AG10803 (cell line): Measurements from ENCODE around the gene KRTAP5-2.

ENCODE experiments used
- DNase-seq: peaks from one replicate; pipeline ENCODE4 v3.0.0; 2010; ENCODE audit warnings: low read depth
- H3K4me3 ChIP-seq: 2 replicates; pipeline ENCODE4 v1.5.1; 2011; ENCODE audit warnings: mild to moderate bottlenecking, low read length, control low read depth
- CTCF ChIP-seq: conservative IDR thresholded peaks from 2 replicates; pipeline ENCODE4 v1.5.1; 2011; ENCODE audit warnings: mild to moderate bottlenecking, low read length, control low read depth, inconsistent platforms

Gene KRTAP5-2

DNA sequence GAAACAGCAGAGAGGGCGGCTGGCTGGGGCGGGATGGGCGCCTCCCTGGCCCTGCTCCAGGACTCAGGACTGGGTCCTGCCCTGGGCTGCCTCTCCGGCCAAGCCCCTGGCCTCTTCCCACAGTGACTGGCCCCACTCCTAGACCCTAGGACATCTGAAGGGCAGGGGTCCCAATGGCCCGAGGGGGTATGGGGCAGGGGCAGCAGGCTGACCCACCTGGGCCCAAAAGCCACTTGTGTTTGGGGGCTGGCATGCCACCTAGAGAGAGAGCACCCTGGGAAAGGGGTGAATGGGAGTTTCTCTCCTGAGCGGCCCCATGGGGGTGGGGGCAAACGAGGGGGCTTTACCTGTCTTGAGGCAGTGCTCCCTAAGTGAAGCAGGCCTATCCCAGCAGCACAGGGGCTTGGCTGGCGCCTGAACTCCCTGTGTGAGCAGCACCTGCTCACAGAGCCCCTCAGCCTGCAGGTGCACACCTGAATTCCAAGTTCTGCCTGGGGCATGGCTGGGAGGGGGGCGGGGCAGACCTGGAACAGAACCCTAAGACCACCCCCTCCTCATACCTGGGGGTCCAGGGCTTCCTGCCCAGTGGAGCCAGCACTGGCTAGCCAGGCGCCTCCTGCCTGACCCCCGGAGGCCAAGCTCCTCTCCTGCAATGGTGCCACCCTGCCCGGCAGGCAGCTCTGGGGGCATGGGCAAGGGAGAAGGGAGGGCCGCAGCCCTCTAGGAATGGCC lies 42.9 kb downstream of the KRTAP5-2 start:
- TF ChIP-seq CTCF = no peak

GRCh38 chr11:1553808-1554594 lies 44.1 kb downstream of the KRTAP5-2 start:
- no peak for TF ChIP-seq CTCF
- DNase-seq = no peak
- no peak overlapping the region for H3K4me3 ChIP-seq

More for the DNA sequence above, 42.9 kb downstream of the KRTAP5-2 start:
- H3K4me3 ChIP-seq = no peak overlapping the region
- no peak for DNase-seq

- TF ChIP-seq CTCF = no peak
- no peak overlapping the region for H3K4me3 ChIP-seq
- no peak for DNase-seq
These were observed 48.5 kb downstream of the KRTAP5-2 start for GRCh38 chr11:1549338-1550330.

DNA sequence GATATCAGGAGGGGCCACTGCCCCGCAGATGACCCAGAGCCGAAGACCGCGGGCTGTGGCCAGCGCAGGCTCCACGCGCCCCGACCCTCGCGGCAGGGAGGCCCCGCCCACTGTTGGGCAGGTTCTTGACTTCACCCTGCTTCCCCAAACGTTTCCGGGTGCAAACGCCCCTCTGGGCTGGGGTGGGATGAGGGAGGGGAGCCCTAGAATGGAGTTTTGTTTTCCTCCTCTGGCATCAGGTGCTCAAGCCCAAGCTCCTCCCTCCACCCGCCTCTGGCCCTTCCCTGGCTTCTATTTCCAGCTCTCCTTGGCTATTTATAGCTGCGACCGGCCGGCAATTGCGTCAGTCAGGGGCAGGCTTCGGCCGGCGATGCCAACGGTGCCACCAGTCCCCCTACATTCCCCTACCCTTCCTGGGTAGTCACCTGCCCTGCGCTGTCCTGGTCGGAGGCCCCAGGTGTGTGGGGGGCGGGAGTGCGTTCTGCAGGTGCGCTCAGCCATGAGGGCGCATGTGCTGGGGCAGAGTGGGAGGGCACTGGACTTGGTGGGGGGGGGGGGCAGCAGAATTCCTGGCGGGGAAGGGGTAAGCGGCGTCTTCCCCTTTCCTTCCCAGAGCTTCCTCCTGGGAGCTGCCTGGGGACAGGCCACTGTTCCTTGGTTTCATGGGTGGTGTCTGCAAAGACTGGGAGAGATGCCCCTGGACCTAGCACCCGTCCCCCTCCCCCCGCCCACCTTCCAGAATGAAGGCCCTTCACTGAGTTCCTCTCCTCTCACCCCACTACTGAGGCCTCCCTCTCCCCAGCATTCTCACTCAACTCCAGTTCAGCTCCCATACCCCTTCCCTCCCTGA lies 49.6 kb downstream of the KRTAP5-2 start:
- peak; percentile 40 for DNase-seq
- no peak for TF ChIP-seq CTCF
- no peak overlapping the region; the same call in 1 of the 2 replicates for H3K4me3 ChIP-seq

DNA sequence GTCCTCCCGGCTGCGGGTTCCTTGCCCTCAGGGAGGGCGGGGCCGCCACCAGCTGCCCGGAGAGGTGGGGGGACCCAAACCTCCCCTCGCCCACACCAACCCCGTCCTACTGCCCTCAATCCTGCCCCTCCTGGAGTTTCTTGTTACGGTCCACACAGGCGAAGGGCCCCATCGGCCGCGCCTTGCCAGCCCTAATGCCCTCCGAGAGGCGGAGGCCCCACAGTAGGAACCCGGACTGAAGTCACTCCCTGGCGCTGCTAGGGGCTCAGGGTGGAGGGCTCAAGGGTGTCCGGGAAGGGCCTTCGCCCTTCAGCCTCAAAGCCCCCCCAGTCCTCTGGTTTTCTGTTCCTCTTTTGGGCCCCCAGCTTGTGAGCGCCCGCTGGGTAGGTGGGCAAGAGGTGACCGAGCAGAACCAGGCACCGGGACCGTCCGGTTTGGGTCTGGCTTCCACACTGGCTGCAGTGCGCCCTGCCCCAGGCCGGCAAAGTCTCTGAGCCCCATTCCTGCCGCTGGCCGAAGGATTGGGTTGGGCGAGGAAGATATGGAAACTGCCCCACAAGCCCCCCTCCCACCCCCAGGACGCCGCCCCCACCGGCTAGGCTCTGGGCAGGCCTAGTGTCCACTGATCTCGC lies 50.5 kb downstream of the KRTAP5-2 start:
- no peak overlapping the region for H3K4me3 ChIP-seq
- TF ChIP-seq CTCF = no peak
- DNase-seq = no peak
